Measurements from ENCODE around the gene MEMO1. TPM values are rescaled to one million over a fixed set of nuclear protein-coding genes. Genes with fewer than 3 reads are reported as not detected.

The MEMO1 gene
- polyA plus RNA-seq, 4 donors, result 30.3 to 33.4 (median 33.0) TPM

DNA sequence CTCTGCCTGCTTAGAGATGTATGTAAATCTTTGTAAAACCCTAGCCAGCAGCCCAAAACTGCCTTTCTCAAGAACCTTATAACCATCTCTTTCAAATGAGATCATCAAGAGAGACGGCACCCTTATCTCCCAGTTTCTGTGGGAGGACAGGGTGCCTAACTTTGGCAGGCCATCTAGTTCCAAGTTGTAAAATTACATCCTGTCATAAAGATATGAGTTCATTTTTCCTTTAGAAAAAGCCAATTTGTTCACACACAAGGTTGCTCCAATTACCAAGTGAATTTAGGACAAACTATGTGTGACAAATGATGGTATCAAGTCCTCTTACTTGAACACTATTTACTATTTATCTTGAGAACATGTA, 65.3 kb downstream of the MEMO1 start:
- H3K27me3 ChIP-seq (ENCODE audit: control insufficient read depth in 3 of 3, insufficient read depth in 3 of 3, low read length in 3 of 3), result no peaks in the 10 kb centered on the region
- H3K36me3 ChIP-seq (ENCODE audit: control insufficient read depth in 3 of 3, insufficient read depth in 2 of 3, low read depth in 1 of 3, low read length in 3 of 3), result peaks cover 0 to 14% (median 3%) of the 10 kb centered on the region in 3 donors
- FAIRE-seq, result no peak
- H3K9me3 ChIP-seq (ENCODE audit: control insufficient read depth in 2 of 2, insufficient read depth in 1 of 2, low read depth in 1 of 2, low read length in 1 of 2), result no peaks in the 10 kb centered on the region
- WGBS, 3 donors, result 15 to 46% (median 38%) methylated on average over 1 of the region's 1 CpG
- no peaks in the 10 kb centered on the region for H3K4me1 ChIP-seq (ENCODE audit: control insufficient read depth in 3 of 3, insufficient read depth in 2 of 3, low read depth in 1 of 3, low read length in 2 of 3)
- H3K4me3 ChIP-seq (ENCODE audit: low read depth in 1 of 3, low read length in 3 of 3), result no peak overlapping the region
- H3K27ac ChIP-seq (ENCODE audit: low read depth in 1 of 3, low read length in 2 of 3), result no peak overlapping the region
- no peak for DNase-seq

DNA sequence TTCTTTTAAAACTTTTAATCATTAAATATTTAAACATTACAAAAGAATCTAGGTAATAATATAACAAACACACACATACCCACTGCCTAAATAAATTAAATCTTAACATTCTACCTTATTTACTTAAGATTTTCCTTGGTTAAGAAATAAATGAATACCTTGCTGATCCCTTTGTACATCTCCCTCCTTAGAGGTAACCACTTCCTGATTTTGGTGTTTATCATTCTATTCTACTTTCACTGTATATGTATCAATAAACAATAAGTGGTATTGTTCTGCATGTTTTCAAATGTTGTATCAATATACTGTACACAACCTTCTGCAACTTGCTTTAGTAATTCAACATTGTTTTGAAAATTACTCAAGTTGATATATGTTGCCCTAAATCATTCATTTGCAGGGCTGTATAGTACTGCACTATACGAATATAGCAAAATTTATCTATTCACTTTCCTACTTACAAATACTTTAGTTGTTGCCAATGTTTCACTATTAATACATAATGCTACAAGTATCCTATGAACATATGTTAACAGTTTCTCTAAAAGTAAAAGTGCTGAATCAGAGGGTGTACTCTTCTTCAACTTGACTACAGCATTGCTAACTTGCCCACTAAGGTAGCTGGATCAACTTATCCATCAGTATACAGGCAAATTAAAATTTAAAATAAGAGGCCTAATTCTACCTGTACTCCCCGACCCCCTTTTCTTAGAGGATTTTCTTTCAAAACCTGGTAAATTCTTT, 65.8 kb downstream of the MEMO1 start:
- Histone ChIP-seq H3K27ac (ENCODE audit: low read depth in 1 of 3, low read length in 2 of 3) (no peak overlapping the region), H3K4me3 (ENCODE audit: low read depth in 1 of 3, low read length in 3 of 3) (no peak overlapping the region), H3K9me3 (ENCODE audit: control insufficient read depth in 2 of 2, insufficient read depth in 1 of 2, low read depth in 1 of 2, low read length in 1 of 2) (no peaks in the 10 kb centered on the region), H3K36me3 (ENCODE audit: control insufficient read depth in 3 of 3, insufficient read depth in 2 of 3, low read depth in 1 of 3, low read length in 3 of 3) (peaks cover 0 to 13% (median 4%) of the 10 kb centered on the region in 3 donors), H3K27me3 (ENCODE audit: control insufficient read depth in 3 of 3, insufficient read depth in 3 of 3, low read length in 3 of 3) (no peaks in the 10 kb centered on the region), H3K4me1 (ENCODE audit: control insufficient read depth in 3 of 3, insufficient read depth in 2 of 3, low read depth in 1 of 3, low read length in 2 of 3) (no peaks in the 10 kb centered on the region)
- FAIRE-seq (no peak), DNase-seq (no peak)
- 89 to 97% (median 90%) methylated on average over 2 of the region's 2 CpGs for WGBS, 3 donors

DNA sequence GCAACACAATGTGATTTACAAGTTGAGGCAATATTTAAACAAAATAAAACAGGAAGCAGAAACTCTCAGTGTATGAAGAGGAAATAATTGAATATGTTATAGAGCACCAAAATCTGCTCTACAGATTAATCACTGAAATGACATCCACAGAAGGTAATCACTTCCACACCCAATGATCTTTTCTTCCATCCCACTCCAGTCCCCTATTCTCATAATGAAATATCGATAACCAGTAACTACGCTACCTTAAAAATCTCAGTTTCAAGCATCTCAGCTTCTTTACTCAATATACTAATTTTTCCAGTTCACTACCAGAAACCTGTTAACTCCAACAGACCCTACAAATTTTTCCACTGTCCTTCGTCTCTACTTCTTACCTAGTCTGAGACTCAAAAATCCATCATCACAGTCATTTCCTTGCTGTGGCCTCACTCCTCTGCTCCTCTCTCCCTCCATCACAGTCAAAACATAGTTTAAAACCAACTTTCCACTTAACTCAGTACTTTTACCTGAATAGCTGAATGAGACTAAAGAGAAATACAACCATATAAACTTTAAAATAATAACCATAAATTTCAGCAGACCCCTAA, 67.1 kb downstream of the MEMO1 start:
- Histone ChIP-seq H3K27me3 (ENCODE audit: control insufficient read depth in 3 of 3, insufficient read depth in 3 of 3, low read length in 3 of 3) (no peaks in the 10 kb centered on the region), H3K4me1 (ENCODE audit: control insufficient read depth in 3 of 3, insufficient read depth in 2 of 3, low read depth in 1 of 3, low read length in 2 of 3) (no peaks in the 10 kb centered on the region), H3K27ac (ENCODE audit: low read depth in 1 of 3, low read length in 2 of 3) (no peak overlapping the region), H3K36me3 (ENCODE audit: control insufficient read depth in 3 of 3, insufficient read depth in 2 of 3, low read depth in 1 of 3, low read length in 3 of 3) (peaks cover 0 to 15% (median 4%) of the 10 kb centered on the region in 3 donors), H3K9me3 (ENCODE audit: control insufficient read depth in 2 of 2, insufficient read depth in 1 of 2, low read depth in 1 of 2, low read length in 1 of 2) (no peaks in the 10 kb centered on the region), H3K4me3 (ENCODE audit: low read depth in 1 of 3, low read length in 3 of 3) (no peak overlapping the region)
- no peak for DNase-seq
- 90 to 96% (median 92%) methylated on average over 3 of the region's 3 CpGs for WGBS, 3 donors
- FAIRE-seq, result no peak

DNA sequence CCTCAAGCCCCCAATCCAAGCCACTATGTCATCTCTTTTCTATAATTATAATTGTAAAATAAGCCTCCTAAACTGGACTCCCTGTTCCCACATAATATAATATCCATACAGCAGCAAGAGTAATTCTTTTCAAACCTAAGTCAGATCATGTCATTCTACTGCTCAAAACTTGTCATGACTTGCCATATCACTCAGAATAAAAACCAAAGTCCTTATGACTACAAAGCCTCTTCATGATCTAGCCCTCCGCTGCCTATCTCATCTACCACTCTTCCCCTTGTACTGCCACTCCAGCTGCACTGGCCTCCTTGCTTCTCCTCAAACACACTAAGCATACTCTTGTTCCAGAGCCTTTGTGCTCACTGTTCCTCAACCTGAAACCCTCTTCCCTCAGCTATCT, 69.9 kb downstream of the MEMO1 start:
- Histone ChIP-seq H3K27ac (ENCODE audit: low read depth in 1 of 3, low read length in 2 of 3) (no peak overlapping the region), H3K9me3 (ENCODE audit: control insufficient read depth in 2 of 2, insufficient read depth in 1 of 2, low read depth in 1 of 2, low read length in 1 of 2) (no peaks in the 10 kb centered on the region), H3K4me1 (ENCODE audit: control insufficient read depth in 3 of 3, insufficient read depth in 2 of 3, low read depth in 1 of 3, low read length in 2 of 3) (no peaks in the 10 kb centered on the region), H3K36me3 (ENCODE audit: control insufficient read depth in 3 of 3, insufficient read depth in 2 of 3, low read depth in 1 of 3, low read length in 3 of 3) (peaks cover 0 to 17% (median 4%) of the 10 kb centered on the region in 3 donors), H3K4me3 (ENCODE audit: low read depth in 1 of 3, low read length in 3 of 3) (no peak overlapping the region), H3K27me3 (ENCODE audit: control insufficient read depth in 3 of 3, insufficient read depth in 3 of 3, low read length in 3 of 3) (no peaks in the 10 kb centered on the region)
- no peak for FAIRE-seq
- DNase-seq, result no peak
- 96 to 100% (median 100%) methylated on average over 1 of the region's 1 CpG for WGBS, 3 donors

DNA sequence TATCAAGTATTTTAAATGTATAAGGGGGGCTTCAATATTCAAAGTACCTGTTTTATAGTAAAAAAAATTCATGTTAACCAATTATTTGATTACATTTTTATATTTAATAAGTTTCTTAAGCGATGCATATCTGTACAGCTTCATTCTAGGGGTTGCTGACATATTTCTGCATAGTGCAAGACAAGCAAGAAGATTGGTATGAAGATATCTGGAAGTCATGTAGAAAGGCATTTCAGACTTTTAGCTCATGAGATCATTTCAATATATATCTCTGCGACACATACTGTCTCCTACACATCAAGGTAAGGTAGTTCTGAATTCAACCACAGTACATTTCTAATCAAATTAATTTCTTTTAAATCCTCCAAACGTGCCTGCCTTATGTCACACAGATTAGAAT, 73.1 kb downstream of the MEMO1 start:
- no peaks in the 10 kb centered on the region for H3K4me1 ChIP-seq (ENCODE audit: control insufficient read depth in 3 of 3, insufficient read depth in 2 of 3, low read depth in 1 of 3, low read length in 2 of 3)
- no peak for FAIRE-seq
- no peak overlapping the region for H3K4me3 ChIP-seq (ENCODE audit: low read depth in 1 of 3, low read length in 3 of 3)
- no peaks in the 10 kb centered on the region for H3K9me3 ChIP-seq (ENCODE audit: control insufficient read depth in 2 of 2, insufficient read depth in 1 of 2, low read depth in 1 of 2, low read length in 1 of 2)
- H3K27ac ChIP-seq (ENCODE audit: low read depth in 1 of 3, low read length in 2 of 3), result no peak overlapping the region
- WGBS, 3 donors, result 92 to 97% (median 94%) methylated on average over 3 of the region's 3 CpGs
- H3K27me3 ChIP-seq (ENCODE audit: control insufficient read depth in 3 of 3, insufficient read depth in 3 of 3, low read length in 3 of 3), result no peaks in the 10 kb centered on the region
- DNase-seq, result no peak
- H3K36me3 ChIP-seq (ENCODE audit: control insufficient read depth in 3 of 3, insufficient read depth in 2 of 3, low read depth in 1 of 3, low read length in 3 of 3), result peaks cover 0 to 13% (median 6%) of the 10 kb centered on the region in 3 donors

DNA sequence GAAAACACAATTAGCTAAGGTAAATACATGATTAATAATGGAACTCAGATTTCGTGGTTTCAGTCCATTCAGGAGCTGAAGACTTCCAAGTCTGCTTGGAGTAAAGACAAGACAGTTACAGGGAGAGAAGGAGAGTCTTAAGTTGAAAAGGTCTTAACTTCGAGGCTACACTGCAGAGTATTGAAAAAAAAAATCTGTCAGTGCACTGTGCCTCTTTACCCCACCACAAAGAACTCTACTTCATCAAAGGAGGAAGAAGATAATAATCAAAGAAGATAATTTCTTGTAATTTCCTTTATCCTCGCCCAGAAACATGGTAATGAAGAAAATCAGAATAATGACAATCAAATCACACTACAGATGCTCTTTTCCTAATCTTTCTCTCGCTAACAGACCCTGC, 75.4 kb downstream of the MEMO1 start:
- Histone ChIP-seq H3K36me3 (ENCODE audit: control insufficient read depth in 3 of 3, insufficient read depth in 2 of 3, low read depth in 1 of 3, low read length in 3 of 3) (peaks cover 0 to 6% (median 2%) of the 10 kb centered on the region in 3 donors), H3K27ac (ENCODE audit: low read depth in 1 of 3, low read length in 2 of 3) (no peak overlapping the region), H3K4me1 (ENCODE audit: control insufficient read depth in 3 of 3, insufficient read depth in 2 of 3, low read depth in 1 of 3, low read length in 2 of 3) (no peaks in the 10 kb centered on the region), H3K27me3 (ENCODE audit: control insufficient read depth in 3 of 3, insufficient read depth in 3 of 3, low read length in 3 of 3) (no peaks in the 10 kb centered on the region), H3K9me3 (ENCODE audit: control insufficient read depth in 2 of 2, insufficient read depth in 1 of 2, low read depth in 1 of 2, low read length in 1 of 2) (no peaks in the 10 kb centered on the region), H3K4me3 (ENCODE audit: low read depth in 1 of 3, low read length in 3 of 3) (no peak overlapping the region)
- WGBS, 3 donors, result 81 to 83% (median 81%) methylated on average over 4 of the region's 4 CpGs
- DNase-seq (no peak), FAIRE-seq (no peak)

DNA sequence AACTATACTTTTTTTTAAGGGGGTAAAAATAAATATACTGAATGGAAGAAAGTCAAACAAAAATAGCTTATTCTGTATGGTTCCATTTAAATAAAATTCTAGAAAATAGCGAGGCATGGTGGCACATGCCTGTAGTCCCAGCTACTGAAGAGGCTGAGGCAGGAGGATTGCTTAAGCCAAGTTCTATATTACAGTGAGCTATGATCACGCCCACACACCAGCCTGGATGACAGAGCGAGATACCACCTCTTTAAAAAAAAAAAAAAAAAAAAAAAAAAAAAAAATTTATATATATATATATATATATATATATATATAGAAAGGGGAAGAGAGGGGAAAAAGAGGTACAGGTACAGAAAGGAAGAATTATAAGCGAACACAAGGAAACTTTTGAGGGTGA, 77.7 kb downstream of the MEMO1 start:
- H3K4me1 ChIP-seq (ENCODE audit: control insufficient read depth in 3 of 3, insufficient read depth in 2 of 3, low read depth in 1 of 3, low read length in 2 of 3), result no peaks in the 10 kb centered on the region
- peaks cover 2 to 8% (median 2%) of the 10 kb centered on the region in 3 donors for H3K36me3 ChIP-seq (ENCODE audit: control insufficient read depth in 3 of 3, insufficient read depth in 2 of 3, low read depth in 1 of 3, low read length in 3 of 3)
- no peak for DNase-seq
- H3K27me3 ChIP-seq (ENCODE audit: control insufficient read depth in 3 of 3, insufficient read depth in 3 of 3, low read length in 3 of 3), result no peaks in the 10 kb centered on the region
- no peak overlapping the region for H3K4me3 ChIP-seq (ENCODE audit: low read depth in 1 of 3, low read length in 3 of 3)
- FAIRE-seq, result no peak
- WGBS, 3 donors, result 98 to 99% (median 98%) methylated on average over 4 of the region's 4 CpGs
- H3K27ac ChIP-seq (ENCODE audit: low read depth in 1 of 3, low read length in 2 of 3), result no peak overlapping the region
- H3K9me3 ChIP-seq (ENCODE audit: control insufficient read depth in 2 of 2, insufficient read depth in 1 of 2, low read depth in 1 of 2, low read length in 1 of 2), result no peaks in the 10 kb centered on the region

DNA sequence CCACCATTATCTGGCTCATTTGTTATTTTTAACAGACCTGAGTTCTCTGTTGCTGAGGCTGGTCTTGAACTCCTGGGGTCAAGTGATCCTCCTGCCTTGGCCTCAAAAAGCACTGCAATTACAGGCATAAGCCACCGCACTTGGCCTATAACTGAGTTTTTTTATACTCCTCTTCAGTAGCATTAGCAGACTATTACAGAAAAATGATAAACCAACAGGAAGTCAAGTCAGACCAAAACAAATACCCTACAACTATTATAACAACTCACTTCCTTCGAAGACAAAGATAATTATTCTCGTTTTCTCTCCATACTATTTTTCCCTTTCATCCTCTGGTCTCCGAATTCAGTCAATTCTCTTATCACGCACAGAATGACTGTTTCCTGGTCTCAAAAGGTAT, 78.2 kb downstream of the MEMO1 start:
- Histone ChIP-seq H3K27me3 (ENCODE audit: control insufficient read depth in 3 of 3, insufficient read depth in 3 of 3, low read length in 3 of 3) (no peaks in the 10 kb centered on the region), H3K36me3 (ENCODE audit: control insufficient read depth in 3 of 3, insufficient read depth in 2 of 3, low read depth in 1 of 3, low read length in 3 of 3) (peaks cover 2 to 9% (median 2%) of the 10 kb centered on the region in 3 donors), H3K4me1 (ENCODE audit: control insufficient read depth in 3 of 3, insufficient read depth in 2 of 3, low read depth in 1 of 3, low read length in 2 of 3) (no peaks in the 10 kb centered on the region), H3K27ac (ENCODE audit: low read depth in 1 of 3, low read length in 2 of 3) (no peak overlapping the region), H3K4me3 (ENCODE audit: low read depth in 1 of 3, low read length in 3 of 3) (no peak overlapping the region), H3K9me3 (ENCODE audit: control insufficient read depth in 2 of 2, insufficient read depth in 1 of 2, low read depth in 1 of 2, low read length in 1 of 2) (no peaks in the 10 kb centered on the region)
- no peak for DNase-seq
- FAIRE-seq, result no peak
- WGBS, 3 donors, result 77 to 89% (median 89%) methylated on average over 5 of the region's 5 CpGs
